ENCODE measurements around the gene HOXC10. TPM values are rescaled to one million over a fixed set of nuclear protein-coding genes. Genes with fewer than 3 reads are reported as not detected.
A peak's percentile ranks its signal among the peaks of the same experiment; 100 is the strongest.

The HOXC10 gene
- total and polyA plus RNA-seq, 2 donors (not counting 1 experiment from before 2014, with no cell fraction given): not detected

- 4% methylated on average over 47 of the region's 50 CpGs for WGBS (ENCODE audit: insufficient coverage)
- Histone ChIP-seq H3K36me3 (replicated peaks in 1 of 2; ENCODE audit: control extremely low read depth in 1 of 2, control insufficient read depth in 1 of 2, extremely low read depth in 1 of 2, insufficient read depth in 2 of 2, low read length in 1 of 2) (no peaks in the 10 kb centered on the region), H4K20me1 (ENCODE audit: control insufficient read depth, insufficient read depth, low read length, poor library complexity, severe bottlenecking) (no peaks in the 10 kb centered on the region), H3K4me3 (ENCODE audit: control extremely low read depth in 1 of 5, extremely low read depth in 1 of 5, insufficient read depth in 1 of 5, low read depth in 2 of 5, low read length in 4 of 5) (no peak overlapping the region), H3K9me3 (ENCODE audit: control extremely low read depth in 1 of 3, control insufficient read depth in 2 of 3, insufficient read depth in 1 of 3, low read length in 2 of 3) (peaks cover 0 to 73% (median 12%) of the 10 kb centered on the region in 3 donors), H3K9ac (ENCODE audit: low read length) (no peak overlapping the region), H3K4me1 (ENCODE audit: control insufficient read depth in 2 of 2, insufficient read depth in 2 of 2, low read length in 2 of 2) (peaks cover 30 to 46% of the 10 kb centered on the region in 2 donors), H3K4me2 (replicated peaks; ENCODE audit: low read depth, low read length, poor library complexity, severe bottlenecking) (peak overlapping the region; percentile 56), H3K79me2 (ENCODE audit: control insufficient read depth, insufficient read depth, low read length) (no peaks in the 10 kb centered on the region), H2AFZ (ENCODE audit: insufficient read depth, low read depth, low read length, poor library complexity, severe bottlenecking) (peak overlapping the region; percentile 24), H3K27ac (ENCODE audit: low read length in 2 of 2) (no peak overlapping the region), H3K27me3 (replicated peaks in 1 of 4; ENCODE audit: control extremely low read depth in 1 of 4, control insufficient read depth in 3 of 4, insufficient read depth in 4 of 4, low read length in 3 of 4) (peaks cover 0 to 98% (median 92%) of the 10 kb centered on the region in 4 experiments)
- DNase-seq (peak; percentile 52), ATAC-seq (ENCODE audit: low read depth) (no peak)
- H3K27ac Mint-ChIP-seq: peak overlapping the region; percentile 15
- TF ChIP-seq CTCF (IDR thresholded peaks at IDR 0.05): no peak
- TF ChIP-seq EZH2 (IDR thresholded peaks at IDR 0.05; ENCODE audit: borderline replicate concordance, insufficient read depth, low read depth, low read length, poor library complexity, severe bottlenecking): no peak
- peak overlapping the region; percentile 39 for H3K4me3 Mint-ChIP-seq
- ChIA-PET CTCF (interaction anchor here (0.6 to 1.4 kb wide), 2 partner anchors 46 to 267 kb away, joined by 4 to 6 read pairs; partner anchors contain the start of gene HOXC5), POLR2A (no interaction called here)
- peaks cover 87% of the 10 kb centered on the region for H3K27me3 Mint-ChIP-seq
- no peaks in the 10 kb centered on the region for H3K9me3 Mint-ChIP-seq (ENCODE audit: insufficient read depth)
- intact Hi-C loops (cut with micrococcal nuclease): loop anchor here (5.0 kb wide), 1 partner anchor 44 kb away; no protein-coding TSS in a partner anchor
- peaks cover 29% of the 10 kb centered on the region for H3K4me1 Mint-ChIP-seq
These were observed 1.2 kb downstream of the HOXC10 start for GRCh38 chr12:53985994-53986685.
